NCI-H526 (cell line): ENCODE data around the gene CEP152.

Experiments
- DNase-seq, 2 experiments: peaks; one replicate each; lab custom pipeline; 2025; lab: John Stamatoyannopoulos, UW

The CEP152 gene

DNA sequence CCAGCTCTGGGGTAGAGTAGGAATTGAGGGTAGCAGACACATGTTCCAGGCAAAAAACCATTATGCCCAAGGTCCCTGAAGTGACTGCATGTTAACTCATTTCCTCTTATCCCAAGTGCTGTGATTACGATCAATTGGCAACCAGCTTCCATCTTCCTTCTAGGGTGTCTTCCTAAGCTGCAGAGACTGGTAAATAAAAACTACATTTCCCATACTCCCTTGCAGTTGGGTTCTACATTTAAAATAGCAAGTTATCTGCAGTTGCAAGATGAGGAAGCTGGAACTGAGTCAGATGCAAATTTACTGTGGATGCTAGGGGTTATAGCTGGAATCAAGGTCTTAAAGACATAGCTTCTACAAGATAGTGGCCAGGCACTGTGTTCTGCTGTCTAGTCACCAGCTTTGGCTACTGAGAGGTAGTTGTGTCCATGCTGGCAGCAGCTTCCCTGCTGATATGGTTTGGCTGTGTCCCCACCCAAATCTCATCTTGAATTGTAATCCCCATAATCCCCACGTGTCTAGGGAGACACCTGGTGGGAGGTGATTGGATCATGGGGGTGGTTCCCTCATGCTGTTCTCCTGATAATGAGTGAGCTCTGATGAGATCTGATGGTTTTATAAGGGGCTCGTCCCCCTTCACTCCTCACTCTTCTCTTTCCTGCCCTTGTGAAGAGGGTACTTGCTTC, 114.1 kb downstream of the CEP152 start:
- no peak for DNase-seq

DNA sequence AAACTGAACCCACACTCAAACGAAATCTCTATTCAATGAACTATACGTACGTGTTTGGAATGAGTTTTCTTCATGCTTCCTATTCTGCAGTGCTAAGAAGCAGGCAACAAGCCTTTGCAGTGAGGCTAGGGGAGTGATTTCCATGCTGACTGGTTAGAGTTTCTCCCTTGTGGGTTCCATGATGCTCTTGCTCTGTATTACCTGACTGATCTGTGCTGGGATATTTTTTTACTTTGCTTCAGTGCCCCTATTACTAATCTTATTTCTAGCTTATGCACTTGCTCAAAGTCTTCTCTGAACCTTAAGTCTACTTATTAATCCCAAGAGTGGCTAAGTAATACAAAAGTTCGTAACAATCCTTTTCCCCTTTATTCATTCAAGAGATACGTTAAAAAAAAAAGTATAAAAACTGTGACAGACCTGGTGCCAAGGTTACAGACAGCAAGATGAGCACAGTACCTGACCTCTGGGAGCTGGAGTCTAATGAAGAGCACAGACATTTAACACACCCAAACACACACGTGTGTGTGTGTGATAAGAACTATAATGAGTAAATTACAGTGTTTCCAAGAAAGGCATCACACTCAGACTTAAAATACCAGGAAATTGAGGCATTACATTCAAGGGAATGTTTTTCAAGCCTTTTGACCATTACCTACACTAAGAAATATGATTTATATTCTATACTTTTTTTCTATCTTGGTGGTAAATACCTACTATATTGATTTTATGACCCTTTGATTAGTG, 114.9 kb downstream of the CEP152 start:
- no peak for DNase-seq

DNA sequence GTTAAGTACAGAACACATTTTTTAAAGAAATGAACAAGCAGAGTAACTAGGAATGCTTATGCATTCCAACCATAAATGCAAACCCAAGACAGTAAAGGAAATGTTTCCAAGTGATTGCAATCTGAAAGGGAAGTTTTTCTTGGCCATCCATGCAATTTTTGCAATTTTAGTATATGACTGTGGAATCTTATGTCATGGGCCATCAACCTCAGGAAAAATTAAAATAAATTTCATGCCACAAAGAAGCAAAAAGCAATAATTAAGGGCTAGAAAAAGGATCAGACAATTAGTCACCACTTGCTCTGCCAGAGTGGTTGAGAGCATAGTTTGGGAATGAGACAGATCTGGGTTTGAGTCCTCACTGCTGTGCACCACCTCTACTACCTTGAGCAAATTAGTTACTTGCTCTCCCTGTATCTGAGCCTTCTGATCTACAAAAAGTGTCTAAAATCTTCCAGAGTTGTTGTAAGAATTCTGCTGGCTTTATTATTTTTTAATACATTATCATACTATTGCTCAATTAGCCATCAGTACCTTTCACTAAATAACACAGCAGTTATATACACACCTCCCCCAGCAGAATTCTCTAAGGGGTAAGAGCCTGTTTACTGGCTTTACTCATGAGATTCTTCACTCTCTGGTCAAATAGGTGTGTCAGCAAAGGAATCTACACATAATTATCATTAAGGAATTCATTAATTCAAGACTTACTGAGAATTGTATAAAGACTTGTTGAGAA, 115.6 kb downstream of the CEP152 start:
- DNase-seq: no peak

DNA sequence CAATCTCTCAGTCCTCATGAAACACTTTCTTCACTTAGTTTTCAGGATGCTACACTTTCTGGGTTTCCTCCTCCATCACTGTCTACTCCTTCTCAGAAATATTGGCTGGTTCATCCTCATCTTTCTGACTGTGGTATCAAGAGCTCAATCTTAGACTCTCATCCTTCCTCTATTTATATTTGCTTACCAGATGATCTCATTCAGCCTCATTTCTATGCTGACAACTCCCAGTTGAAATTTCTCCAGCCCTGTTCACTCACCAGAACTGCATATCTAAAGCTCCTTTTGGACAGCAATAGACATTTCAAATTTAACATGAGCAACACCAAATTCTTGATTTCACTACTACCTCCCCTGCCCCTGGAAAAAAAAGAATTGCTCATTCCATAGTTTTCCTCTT, 117.4 kb downstream of the CEP152 start:
- DNase-seq: no peak

DNA sequence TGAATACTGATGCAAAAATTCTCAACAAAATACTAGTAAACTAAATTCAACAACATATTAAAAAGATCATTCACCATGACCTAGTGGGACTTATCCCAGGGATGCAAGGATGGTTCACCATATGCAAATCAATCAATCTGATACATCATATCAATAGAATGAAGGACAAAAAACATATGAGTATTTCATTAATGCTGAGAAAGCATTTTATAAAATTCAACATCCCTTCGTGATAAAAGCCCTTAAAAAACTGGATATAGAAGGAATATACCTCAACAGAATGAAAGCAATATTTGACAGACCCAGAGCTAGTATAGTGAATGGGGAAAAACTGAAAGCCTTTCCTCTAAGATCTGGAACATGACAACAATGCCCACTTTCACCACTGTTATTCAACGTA, 122.4 kb downstream of the CEP152 start:
- no peak for DNase-seq
